MM.1S (cell line): Measurements from ENCODE around the gene CDC16.
A peak's percentile ranks its signal among the peaks of the same experiment; 100 is the strongest.
"Not testable (repeated sequence)": the region's sequence is repeated elsewhere in the genome, so short reads cannot be mapped to it uniquely, and the experiment has no call there.

Source experiments
- DNase-seq: peaks from one replicate; pipeline ENCODE4 v3.0.0-alpha.2; 2015
- H2AFZ ChIP-seq: fragments of 300-600 bp; sonication (generic); 2 replicates; pipeline ENCODE4 v1.6.0; 2016; ENCODE audit warnings: antibody characterized with exemption, low read length
- H3F3A ChIP-seq: fragments of 300-600 bp; sonication (generic); 2 replicates; pipeline ENCODE4 v1.6.1; 2016; ENCODE audit warnings: mild to moderate bottlenecking, antibody characterized with exemption, low read length, moderate library complexity, mixed read lengths; ENCODE audit not compliant: insufficient read depth
- H3K27ac ChIP-seq: fragments of 300-600 bp; sonication (generic); 2 replicates; pipeline ENCODE4 v1.5.1; 2016; ENCODE audit warnings: mild to moderate bottlenecking, low read length
- H3K27me3 ChIP-seq: fragments of 300-600 bp; sonication (generic); replicated peaks from 2 replicates; pipeline ENCODE4 v1.6.0; 2016; ENCODE audit warnings: low read length; ENCODE audit not compliant: insufficient read depth
- H3K36me3 ChIP-seq: fragments of 300-600 bp; sonication (generic); replicated peaks from 2 replicates; pipeline ENCODE4 v1.6.1; 2016; ENCODE audit warnings: mild to moderate bottlenecking, low read length, mixed read lengths; ENCODE audit not compliant: insufficient read depth
- H3K4me1 ChIP-seq: fragments of 300-600 bp; sonication (generic); 2 replicates; pipeline ENCODE4 v1.6.1; 2016; ENCODE audit warnings: low read length, mixed read lengths
- H3K4me2 ChIP-seq: fragments of 300-600 bp; sonication (generic); 2 replicates; pipeline ENCODE4 v1.6.0; 2016; ENCODE audit warnings: low read depth, low read length
- H3K4me3 ChIP-seq: fragments of 300-600 bp; sonication (generic); 2 replicates; pipeline ENCODE4 v1.5.1; 2016; ENCODE audit warnings: low read length, mixed read lengths
- H3K79me2 ChIP-seq: fragments of 300-600 bp; sonication (generic); 2 replicates; pipeline ENCODE4 v1.6.1; 2016; ENCODE audit warnings: mixed run types, low read length, mixed read lengths
- H3K9ac ChIP-seq: fragments of 300-600 bp; sonication (generic); 2 replicates; pipeline ENCODE4 v1.6.1; 2016; ENCODE audit warnings: low read length, mixed read lengths
- H3K9me2 ChIP-seq: fragments of 300-600 bp; sonication (generic); replicated peaks from 2 replicates; pipeline ENCODE4 v1.6.1; 2016; ENCODE audit warnings: mild to moderate bottlenecking, low read length, mixed read lengths; ENCODE audit not compliant: insufficient read depth
- H3K9me3 ChIP-seq: fragments of 300-600 bp; sonication (generic); replicated peaks from 2 replicates; pipeline ENCODE4 v1.6.1; 2016; ENCODE audit warnings: mild to moderate bottlenecking, low read length, mixed read lengths; ENCODE audit not compliant: insufficient read depth
- H4K20me1 ChIP-seq: fragments of 300-600 bp; sonication (generic); 2 replicates; pipeline ENCODE4 v1.6.1; 2016; ENCODE audit warnings: mild to moderate bottlenecking, low read length, moderate library complexity, mixed read lengths; ENCODE audit not compliant: insufficient read depth
- CTCF ChIP-seq: fragments of 300-600 bp; sonication (generic); IDR thresholded peaks from 2 replicates; pipeline ENCODE4 v1.5.1; 2016; ENCODE audit warnings: antibody characterized with exemption, low read length, mixed read lengths
- EZH2 ChIP-seq: fragments of 300-600 bp; sonication (generic); optimal IDR thresholded peaks from 2 replicates; pipeline ENCODE3; 2017; ENCODE audit warnings: low read depth, mild to moderate bottlenecking, antibody characterized with exemption, low read length, mixed read lengths
- EZH2phosphoT487 ChIP-seq: fragments of 300-600 bp; sonication (generic); IDR thresholded peaks from 2 replicates; pipeline ENCODE4 v1.6.1; 2018; ENCODE audit warnings: antibody characterized with exemption, low read length

Gene CDC16

GRCh38 chr13:114249077-114249476 lies 14.4 kb downstream of the CDC16 start:
- Histone ChIP-seq H3K27me3 (no peaks in the 10 kb centered on the region), H4K20me1 (no peaks in the 10 kb centered on the region; the same call in 1 of the 2 replicates), H3K4me2 (no peak overlapping the region), H3K36me3 (peaks cover 36% of the 10 kb centered on the region; the same call in 1 of the 2 replicates), H3F3A (no peaks in the 10 kb centered on the region), H3K4me3 (no peak overlapping the region), H3K79me2 (peaks cover 40% of the 10 kb centered on the region), H2AFZ (no peak overlapping the region), H3K9ac (no peak overlapping the region), H3K9me2 (no peaks in the 10 kb centered on the region), H3K9me3 (no peaks in the 10 kb centered on the region), H3K27ac (no peak overlapping the region), H3K4me1 (no peaks in the 10 kb centered on the region)
- DNase-seq, result no peak
- TF ChIP-seq CTCF (no peak), EZH2phosphoT487 (no peak)

GRCh38 chr13:114251639-114252440 lies 17.1 kb downstream of the CDC16 start:
- not testable (repeated sequence) for H3F3A ChIP-seq, H3K4me1 ChIP-seq, H4K20me1 ChIP-seq, H3K27ac ChIP-seq, H3K9me3 ChIP-seq, H3K9ac ChIP-seq, DNase-seq, H3K4me2 ChIP-seq, H3K9me2 ChIP-seq, H3K4me3 ChIP-seq, H2AFZ ChIP-seq, H3K27me3 ChIP-seq
- Histone ChIP-seq H3K79me2 (peaks cover 55% of the 10 kb centered on the region), H3K36me3 (peaks cover 21% of the 10 kb centered on the region; the same call in 1 of the 2 replicates)

GRCh38 chr13:114256547-114256946 lies 21.9 kb downstream of the CDC16 start:
- Histone ChIP-seq H3K9me3 (no peaks in the 10 kb centered on the region), H3K27ac (peak overlapping the region; percentile 5; the same call in 1 of the 2 replicates), H3K9me2 (no peaks in the 10 kb centered on the region), H4K20me1 (no peaks in the 10 kb centered on the region; the same call in 1 of the 2 replicates), H3K79me2 (peaks cover 52% of the 10 kb centered on the region), H3K4me2 (no peak overlapping the region), H3K36me3 (peaks cover 10% of the 10 kb centered on the region; the same call in 1 of the 2 replicates), H3K4me1 (peaks cover 51% of the 10 kb centered on the region), H2AFZ (no peak overlapping the region), H3K4me3 (no peak overlapping the region), H3F3A (peaks cover 42% of the 10 kb centered on the region), H3K27me3 (no peaks in the 10 kb centered on the region), H3K9ac (no peak overlapping the region)
- TF ChIP-seq EZH2phosphoT487 (no peak), EZH2 (no peak), CTCF (no peak)
- DNase-seq, result no peak

GRCh38 chr13:114257014-114257413 lies 22.3 kb downstream of the CDC16 start:
- H3K27me3 ChIP-seq, result no peaks in the 10 kb centered on the region
- no peak overlapping the region for H3K4me3 ChIP-seq
- H2AFZ ChIP-seq, result no peak overlapping the region
- no peak for DNase-seq
- H3K79me2 ChIP-seq, result peaks cover 56% of the 10 kb centered on the region
- H3K9me2 ChIP-seq, result no peaks in the 10 kb centered on the region
- H3K4me2 ChIP-seq, result no peak overlapping the region
- no peak overlapping the region for H3K9ac ChIP-seq
- TF ChIP-seq CTCF, result no peak
- H3K4me1 ChIP-seq, result peaks cover 56% of the 10 kb centered on the region
- H3K36me3 ChIP-seq, result peaks cover 8% of the 10 kb centered on the region; the same call in 1 of the 2 replicates
- H4K20me1 ChIP-seq, result no peaks in the 10 kb centered on the region; the same call in 1 of the 2 replicates
- no peaks in the 10 kb centered on the region for H3K9me3 ChIP-seq
- H3F3A ChIP-seq, result peaks cover 46% of the 10 kb centered on the region
- peak overlapping the region; percentile 5; the same call in 1 of the 2 replicates for H3K27ac ChIP-seq
